ENCODE measurements around the gene ANKRD26.
"Not testable (repeated sequence)": the region's sequence is repeated elsewhere in the genome, so short reads cannot be mapped to it uniquely, and the experiment has no call there.

ANKRD26 gene

DNA sequence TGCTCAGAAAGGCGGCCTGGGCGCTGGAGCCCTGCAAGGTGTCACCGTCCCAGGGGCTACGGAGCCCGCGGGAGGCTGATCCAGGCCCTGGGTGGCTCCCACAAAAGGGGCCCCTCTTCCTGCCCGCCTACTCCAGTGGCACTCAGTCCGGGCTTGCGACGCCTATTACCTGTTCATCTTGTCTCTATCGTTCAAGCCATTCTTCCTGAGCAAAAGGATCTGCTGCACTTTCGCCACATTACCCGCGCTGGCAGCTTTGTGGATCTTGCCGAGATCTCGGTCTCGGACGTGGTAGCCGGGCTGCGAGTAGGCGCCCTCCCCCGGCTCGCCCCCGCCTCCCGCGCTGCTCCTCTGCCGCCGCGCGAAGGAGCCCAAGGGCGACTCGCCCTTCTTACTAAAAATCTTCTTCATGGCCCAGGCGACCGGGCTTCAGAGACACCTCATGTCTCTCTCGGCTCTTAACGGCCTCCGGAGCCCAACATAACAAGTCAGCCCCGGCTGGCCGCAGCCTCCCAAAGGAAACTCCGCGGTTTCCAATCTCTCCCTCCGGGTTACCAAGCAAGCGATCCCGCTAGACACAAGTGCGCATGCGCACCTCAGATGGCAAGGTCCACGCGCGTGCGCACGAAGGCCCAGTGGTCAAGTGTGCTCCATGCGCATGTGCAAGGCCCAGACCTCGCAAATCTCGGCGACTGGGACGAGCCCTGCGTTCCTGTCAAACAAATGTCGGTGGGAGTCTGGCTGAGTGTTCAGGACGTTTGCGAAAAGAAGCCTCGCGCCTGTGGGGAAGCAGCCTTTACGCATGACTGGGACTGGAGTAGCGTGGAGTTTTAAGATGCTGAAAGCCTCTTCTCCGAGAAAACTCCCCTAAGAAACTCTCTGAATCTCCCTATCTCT lies at the start of gene ANKRD26:
Gene ANKRD26, minus strand, starts transcription at position 579 of the 897 bp plus-strand sequence. Its CDS starts 168 bp downstream, at position 411.
- DNase-seq: peak; percentile 95

GRCh38 chr10:27147701-27148100 lies 47.4 kb upstream of the ANKRD26 start:
- DNase-seq: no peak

DNA sequence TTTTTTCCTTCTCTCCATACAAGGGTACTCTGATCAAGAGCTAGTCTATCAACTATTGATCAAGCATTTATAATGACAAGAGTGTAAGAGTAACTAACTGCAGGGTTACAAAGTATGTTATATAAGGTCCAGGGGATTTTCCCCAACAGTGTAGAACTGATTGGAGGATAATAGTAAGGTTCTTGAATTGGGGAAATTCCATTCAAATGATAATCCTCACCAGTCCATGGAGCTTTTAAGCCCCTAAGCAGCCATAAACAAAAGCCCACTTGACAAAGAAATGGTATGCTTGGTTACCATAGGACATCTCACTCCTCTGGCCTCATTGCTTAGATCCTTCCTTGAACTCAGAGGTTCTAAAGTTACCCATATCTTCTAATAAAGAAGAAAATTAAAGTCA lies 45.6 kb upstream of the ANKRD26 start:
- DNase-seq: no peak

GRCh38 chr10:27143686-27144085 lies 43.4 kb upstream of the ANKRD26 start:
- no peak for DNase-seq

- no peak for DNase-seq
Measured at GRCh38 chr10:27138277-27138676, 38.0 kb upstream of the ANKRD26 start.

DNA sequence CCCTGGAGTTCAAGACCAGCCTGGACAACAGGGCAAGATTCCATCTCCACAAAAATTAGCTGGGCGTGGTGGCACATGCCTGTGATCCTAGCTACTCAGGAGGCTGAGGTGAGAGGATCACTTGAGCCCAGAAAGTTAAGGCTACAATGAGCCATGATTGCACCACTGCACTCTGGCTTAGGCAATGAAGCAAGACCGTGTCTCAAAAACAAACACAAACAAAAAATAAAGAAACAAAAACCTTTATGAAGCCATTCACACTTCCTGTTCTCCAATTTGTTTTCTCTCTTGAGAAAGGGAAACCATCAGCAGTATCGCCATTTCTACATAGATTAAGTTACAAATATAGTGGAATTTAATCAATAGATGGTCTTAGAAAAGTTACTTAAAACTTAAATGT lies 34.1 kb upstream of the ANKRD26 start:
- DNase-seq: no peak

GRCh38 chr10:27108165-27108564 lies 7.9 kb upstream of the ANKRD26 start:
- DNase-seq: no peak

GRCh38 chr10:27104919-27105318 lies 4.6 kb upstream of the ANKRD26 start:
- no peak for DNase-seq

DNA sequence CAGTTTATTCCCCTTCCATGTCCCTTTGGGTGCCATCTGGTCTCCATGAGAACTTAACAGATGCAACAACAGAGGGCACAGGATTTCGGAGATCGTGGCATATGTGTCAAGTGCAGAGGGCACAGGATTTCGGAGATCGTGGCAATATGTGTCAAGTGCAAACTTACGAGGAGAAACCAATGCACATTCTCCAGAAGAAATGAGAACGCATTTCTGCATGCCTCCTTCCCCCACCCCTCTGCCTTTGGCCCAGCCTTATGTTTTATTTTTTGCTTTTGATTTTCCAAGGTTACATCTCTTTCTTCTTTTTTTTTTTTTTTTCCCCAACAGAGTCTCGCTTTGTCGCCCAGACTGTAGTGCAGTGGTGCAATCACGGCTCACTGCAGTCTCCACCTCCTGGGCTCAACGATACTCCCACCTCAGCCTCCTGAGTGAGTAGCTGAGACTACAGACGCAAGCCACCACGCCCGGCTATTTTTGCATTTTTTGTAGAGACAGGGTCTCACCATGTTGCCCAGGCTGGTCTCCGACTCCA lies 586 bp upstream of the ANKRD26 start:
- no peak for DNase-seq

DNA sequence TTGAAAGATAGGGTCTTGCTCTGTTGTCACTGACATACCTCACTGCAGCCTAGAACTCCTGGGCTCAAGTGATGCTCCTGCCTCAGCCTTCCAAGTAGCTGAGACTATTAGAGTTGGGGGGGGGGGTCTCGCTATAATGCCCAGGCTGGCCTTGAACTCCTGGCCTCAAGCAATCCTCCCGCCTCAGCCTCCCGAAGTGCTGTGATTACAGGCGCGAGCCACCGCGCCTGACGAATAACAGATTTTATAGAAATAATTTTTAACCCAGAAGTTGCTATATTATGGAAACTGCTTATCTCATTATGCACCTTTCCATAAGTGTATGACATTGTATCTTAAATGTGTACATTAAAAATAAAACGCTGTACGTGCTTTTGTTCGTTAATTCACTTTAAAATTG lies 846 bp downstream of the ANKRD26 start:
- DNase-seq: no peak

DNA sequence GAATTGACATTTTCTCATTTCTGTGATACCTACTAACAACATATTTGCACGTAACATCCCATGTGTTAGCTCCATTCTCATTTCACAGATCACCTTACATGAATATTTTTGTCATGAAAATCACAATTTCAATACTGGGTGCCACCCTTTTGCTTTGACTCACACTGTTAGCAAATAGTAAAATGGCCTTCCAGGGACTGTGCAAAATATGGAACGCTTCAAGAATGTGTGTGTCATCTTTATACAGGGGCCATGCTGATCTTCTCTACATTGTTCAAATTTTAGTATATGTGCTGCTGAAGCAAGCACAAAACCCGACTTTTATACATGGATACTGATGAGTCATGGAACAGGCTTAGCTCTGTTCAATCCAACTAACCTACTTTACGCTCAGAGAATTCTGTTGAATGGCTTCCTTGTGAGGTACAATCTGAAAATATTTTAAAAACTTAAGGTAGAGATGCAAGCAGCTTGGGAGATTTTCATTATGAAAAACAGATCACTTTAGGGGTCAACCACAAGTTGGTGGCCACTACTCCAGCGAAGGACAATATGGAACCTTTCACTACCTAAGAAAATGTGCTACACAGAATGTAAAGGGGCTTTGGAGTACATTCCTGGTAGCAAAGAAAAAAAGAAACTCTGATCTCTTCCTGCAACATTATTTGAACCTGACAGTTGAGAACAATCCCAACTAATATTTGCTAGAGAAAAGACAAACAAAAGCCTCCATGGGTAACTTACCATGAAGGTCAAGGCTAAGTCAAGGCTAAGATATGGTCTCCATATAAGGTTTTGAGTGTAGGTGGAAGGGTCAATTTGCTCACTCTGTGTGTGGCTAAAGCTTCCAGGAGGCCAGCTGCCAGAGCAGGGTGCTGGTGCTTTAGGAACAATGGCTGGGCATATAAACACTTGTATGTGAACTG lies 11.9 kb downstream of the ANKRD26 start:
- DNase-seq: no peak

GRCh38 chr10:27072436-27073114 lies 27.7 kb downstream of the ANKRD26 start:
- no peak for DNase-seq

- DNase-seq: no peak
Measured at GRCh38 chr10:27068217-27068891, 31.9 kb downstream of the ANKRD26 start.

GRCh38 chr10:27065084-27065483 lies 35.2 kb downstream of the ANKRD26 start:
- DNase-seq: no peak

- DNase-seq: no peak
Measured at GRCh38 chr10:27052656-27053055, 47.6 kb downstream of the ANKRD26 start.

DNA sequence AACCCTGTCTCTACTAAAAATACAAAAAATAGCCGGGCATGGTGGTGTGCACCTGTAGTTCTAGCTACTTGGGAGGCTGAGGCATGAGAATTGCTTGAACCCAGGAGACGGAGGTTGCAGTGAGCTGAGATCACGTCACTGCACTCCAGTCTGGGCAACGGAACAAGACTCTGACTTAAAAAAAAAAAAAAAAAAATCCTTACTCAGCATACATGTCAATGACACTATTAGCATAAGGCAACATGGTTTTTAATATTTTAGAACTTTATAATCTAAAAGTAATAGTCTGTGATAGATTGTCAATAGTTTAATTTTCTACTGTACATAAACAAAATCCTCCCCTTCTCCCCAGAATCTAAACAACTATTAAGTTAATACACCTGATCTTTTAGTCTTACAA lies 55.0 kb downstream of the ANKRD26 start:
- not testable (repeated sequence) for DNase-seq

DNA sequence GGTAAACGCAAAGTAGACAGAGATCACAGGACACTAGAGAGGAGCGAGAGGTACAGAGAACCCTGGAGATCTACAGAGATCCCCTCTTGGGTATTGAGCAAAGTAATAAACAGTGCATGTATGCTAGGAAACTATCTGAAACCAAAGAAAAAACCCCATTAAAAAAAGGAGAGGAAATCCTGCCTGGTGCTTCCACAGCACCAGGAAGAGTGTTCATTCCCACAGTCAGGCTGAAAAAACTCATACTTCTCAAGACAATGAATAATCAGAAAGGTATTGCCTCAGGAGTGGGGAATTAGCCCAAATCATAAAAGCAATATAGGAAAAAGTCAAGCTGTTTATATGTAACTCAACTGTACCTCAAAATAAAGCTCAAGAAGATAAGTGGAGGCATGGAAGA lies 59.1 kb downstream of the ANKRD26 start:
- no peak for DNase-seq

GRCh38 chr10:27038168-27038567 lies 62.1 kb downstream of the ANKRD26 start:
- DNase-seq: no peak

DNA sequence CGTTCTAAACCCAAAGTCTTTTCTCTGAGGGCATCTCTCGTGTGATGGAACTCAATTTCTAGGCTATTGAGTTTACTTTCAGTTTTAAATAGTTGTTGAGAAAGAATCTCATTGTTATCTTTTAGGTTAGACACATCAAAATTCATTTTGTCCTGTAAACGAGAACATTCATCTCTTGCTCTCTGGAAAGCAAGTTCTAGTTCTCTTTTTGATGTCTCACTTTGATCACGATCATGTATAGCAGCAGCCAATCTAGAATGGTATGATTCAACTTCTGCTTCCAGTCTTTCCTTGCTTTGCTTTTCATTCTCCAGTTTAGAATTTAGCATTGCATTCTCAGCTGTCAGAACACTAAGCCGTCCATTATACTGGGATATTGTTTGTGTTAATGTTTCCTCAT lies 65.1 kb downstream of the ANKRD26 start:
- no peak for DNase-seq

DNA sequence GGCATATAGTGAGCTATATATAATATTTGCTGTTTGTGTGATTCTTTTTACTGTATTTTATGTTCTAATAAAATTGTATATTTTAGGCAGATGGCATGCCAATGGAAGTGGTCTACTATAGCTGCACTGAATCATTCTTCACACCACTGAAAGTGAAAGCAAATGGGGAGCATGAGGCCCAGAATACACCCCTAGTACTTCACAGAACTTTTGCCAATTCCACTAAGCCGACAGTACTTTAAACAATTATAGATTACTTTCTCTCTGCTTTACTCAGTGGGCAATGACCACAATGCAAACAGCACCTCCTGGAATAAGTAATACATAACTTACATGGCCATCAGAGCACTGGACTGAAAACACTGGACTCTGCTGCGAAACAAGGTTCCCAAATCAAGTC lies 70.2 kb downstream of the ANKRD26 start:
- no peak for DNase-seq

DNA sequence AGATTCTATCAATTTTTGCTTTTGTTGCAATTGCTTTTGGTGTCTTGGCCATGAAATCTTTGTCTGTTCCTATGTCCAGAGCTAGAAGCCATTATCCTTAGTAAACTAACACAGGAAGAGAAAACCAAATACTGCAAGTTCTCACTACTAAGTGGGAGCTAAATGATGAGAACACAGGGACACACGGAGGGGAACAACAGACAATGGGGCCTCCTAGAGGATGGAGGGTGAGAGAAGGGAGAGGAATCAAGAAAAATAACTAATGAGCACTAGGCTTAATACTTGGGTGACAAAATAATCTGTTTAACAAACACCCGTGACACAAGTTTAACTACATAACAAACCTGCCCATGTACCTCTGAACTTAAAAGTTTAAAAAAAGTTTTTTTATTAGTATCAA lies 78.2 kb downstream of the ANKRD26 start:
- no peak for DNase-seq

- no peak for DNase-seq
Measured at GRCh38 chr10:27020243-27020642, 80.1 kb downstream of the ANKRD26 start.
